Measurements from ENCODE around the gene SACM1L.
"Not testable (repeated sequence)": the region's sequence is repeated elsewhere in the genome, so short reads cannot be mapped to it uniquely, and the experiment has no call there.

The SACM1L gene

DNA sequence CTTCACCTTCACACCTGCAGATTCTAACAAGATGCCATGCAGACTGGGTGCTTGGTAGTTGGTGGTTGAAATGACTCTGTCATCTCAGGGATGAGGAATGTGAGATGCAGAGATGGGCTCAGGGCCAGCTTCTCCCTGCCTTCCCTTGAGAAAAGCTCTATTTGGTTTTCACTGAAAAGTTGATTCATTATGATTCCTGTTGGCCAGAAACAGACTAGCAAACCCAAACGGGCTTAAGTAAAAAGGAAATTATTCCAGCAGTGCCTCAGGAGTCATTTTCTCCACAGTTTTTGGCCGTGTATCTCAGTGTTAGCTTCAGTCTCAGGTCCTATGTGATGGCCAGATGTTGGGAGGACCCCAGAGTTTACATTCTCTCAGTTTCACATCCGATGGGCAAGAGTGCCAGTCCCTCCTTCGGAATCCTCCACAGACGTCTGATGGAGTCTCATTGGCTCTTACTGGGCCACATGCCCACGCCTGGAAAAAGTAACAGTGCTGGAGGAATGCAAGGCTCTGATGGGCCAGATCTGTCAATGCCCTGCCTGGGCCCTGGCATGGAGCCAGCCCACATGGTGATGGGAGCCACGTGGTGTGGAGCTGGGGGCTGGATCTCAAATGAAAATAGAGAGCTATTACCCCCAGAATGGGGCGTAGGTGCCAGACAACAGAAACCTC lies 22.3 kb upstream of the SACM1L start:
- no peak for DNase-seq (ENCODE audit: low read depth in 2 of 3, low spot score in 1 of 3)

DNA sequence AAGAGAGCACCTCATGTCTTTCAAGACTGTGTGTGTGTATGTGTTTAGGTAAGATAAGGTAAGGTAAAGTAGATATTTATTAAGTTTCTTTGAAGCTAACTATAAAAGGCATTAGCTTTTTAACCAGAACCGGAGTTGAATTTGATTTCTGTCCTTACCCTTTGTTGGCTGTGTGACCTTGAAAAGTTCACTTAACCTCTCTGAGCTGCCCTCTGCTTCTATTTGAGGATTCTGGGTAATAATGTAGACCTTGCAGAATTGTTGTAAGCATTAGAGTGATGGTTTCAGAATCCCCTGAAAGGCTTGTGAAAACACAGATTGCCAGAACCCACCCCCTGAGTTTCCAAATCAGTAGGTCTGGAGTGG lies 21.6 kb upstream of the SACM1L start:
- DNase-seq (ENCODE audit: low read depth in 2 of 3, low spot score in 1 of 3), result no peak

DNA sequence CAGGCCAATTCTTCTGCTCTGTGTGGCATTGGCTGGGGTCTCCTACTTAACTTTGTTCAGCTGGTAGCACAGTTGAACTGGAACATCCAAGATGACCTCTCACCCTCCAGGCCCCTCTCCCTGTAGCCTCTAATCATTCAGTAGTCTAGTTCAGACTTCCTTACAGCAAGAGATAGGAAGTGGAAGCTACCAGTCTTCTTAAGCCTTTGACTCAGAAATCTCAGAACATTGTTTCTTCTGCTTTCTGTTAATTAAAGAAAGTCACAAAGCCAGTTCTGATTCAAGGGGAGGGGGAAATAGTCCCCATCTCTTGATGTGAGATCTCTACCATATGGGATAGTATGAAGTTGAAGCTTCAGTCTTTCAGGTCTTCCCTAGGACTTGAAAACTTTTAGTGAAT lies 18.8 kb upstream of the SACM1L start:
- no peak for DNase-seq (ENCODE audit: low read depth in 2 of 3, low spot score in 1 of 3)

DNA sequence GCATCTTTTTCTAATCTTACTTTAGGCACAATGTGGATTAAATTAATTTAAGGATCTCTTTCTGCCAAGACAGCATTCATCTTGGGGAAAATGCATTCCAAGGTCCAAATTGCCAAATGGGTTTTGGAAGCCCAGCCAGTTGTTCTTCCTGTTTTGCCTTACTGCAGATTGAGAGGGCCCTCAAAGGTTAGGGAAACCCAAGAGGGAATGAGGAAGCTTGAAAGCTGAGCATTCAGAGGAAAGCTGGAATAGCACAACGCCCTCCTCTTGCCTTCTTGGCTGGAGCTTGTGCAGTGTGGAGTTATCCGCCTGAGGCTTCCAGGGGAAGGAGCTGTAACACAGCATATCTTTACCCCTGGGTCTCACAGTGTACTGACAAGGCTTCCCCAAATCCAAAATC lies 18.2 kb upstream of the SACM1L start:
- DNase-seq (ENCODE audit: low read depth in 2 of 3, low spot score in 1 of 3), result no peak

DNA sequence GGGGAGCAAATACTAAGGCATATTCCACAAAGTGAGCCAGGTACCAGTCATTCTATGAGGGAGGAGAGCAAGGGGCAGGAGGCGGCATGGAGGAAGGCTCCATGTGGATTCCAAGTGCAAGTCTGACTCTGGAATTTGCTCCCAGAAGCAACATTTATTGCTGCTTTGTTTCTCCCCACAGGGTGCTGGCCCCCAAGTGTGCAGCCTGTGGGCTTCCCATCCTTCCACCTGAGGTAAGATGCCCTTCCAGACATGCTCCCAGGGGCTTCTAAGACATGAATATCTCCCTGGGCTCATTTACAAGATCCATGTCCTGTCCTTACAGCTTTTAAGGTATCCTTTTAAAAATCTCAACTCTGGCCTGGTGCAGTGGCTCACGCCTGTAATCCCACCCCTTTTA lies 15.9 kb upstream of the SACM1L start:
- no peak for DNase-seq (ENCODE audit: low read depth in 2 of 3, low spot score in 1 of 3)

GRCh38 chr3:45676325-45677032 lies 12.7 kb upstream of the SACM1L start:
- no peak for DNase-seq (ENCODE audit: low read depth in 2 of 3, low spot score in 1 of 3)

DNA sequence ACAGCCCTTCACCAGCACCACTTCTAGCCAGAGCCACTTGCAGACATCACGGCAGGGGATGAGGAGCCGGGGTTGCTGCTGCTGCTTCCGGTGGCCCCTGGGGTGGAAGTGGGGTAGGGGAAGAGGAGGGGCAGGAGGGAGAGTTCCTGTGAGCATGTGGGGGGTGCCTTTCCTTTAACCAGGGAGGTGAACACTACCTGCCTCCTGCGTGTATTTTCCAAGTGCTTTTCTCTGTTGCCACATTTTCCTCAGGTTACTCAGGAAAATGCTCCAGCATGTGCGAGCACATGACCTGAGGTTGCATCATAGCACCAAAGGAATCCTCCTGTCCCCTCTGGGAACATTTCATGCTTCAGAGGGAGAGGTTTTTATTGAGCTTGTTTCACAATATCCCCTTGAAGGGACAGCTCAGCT lies 12.2 kb upstream of the SACM1L start:
- DNase-seq (ENCODE audit: low read depth in 2 of 3, low spot score in 1 of 3), result no peak

DNA sequence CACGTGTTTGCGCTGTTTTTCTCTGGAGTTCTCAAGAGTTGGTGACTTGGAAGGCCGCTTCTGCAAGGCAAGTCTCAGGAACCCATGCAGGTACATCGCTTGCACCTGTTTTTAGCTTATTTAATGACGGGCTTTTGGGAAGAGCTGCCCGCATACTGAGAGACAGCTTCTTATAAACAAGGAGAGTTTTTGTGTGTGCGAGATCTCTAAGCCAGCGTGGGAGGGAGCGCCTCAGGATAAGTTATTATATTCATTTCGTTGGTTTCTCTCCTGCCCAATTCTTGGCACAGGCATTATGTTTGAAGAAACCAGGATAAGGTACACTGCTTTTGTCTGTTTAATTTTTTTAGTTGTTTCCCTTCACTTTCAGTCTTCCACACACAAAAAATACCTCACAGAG lies 11.4 kb upstream of the SACM1L start:
- no peak for DNase-seq (ENCODE audit: low read depth in 2 of 3, low spot score in 1 of 3)

- DNase-seq (ENCODE audit: low read depth in 2 of 3, low spot score in 1 of 3), result no peak
These were observed 9.4 kb upstream of the SACM1L start for GRCh38 chr3:45679805-45680204.

DNA sequence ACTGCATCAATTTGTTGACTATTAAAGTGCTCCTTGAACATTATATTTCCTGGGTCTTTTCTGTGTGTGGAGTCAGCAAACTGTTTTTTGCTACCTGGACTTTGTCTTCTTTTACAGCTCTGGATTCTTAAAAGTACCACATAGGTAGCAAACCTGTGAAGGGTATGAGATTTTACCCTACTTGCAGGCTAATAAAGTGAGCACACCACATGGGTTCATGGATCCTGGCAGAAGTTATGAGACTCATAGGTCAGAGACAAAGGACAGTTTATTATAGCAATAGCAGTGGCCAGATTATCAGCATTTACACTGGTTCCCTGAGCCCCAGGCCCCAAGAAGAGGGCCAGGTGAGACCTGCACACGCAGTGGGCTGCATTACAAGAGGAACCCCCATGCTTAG lies 8.0 kb upstream of the SACM1L start:
- DNase-seq (ENCODE audit: low read depth in 2 of 3, low spot score in 1 of 3), result no peak

DNA sequence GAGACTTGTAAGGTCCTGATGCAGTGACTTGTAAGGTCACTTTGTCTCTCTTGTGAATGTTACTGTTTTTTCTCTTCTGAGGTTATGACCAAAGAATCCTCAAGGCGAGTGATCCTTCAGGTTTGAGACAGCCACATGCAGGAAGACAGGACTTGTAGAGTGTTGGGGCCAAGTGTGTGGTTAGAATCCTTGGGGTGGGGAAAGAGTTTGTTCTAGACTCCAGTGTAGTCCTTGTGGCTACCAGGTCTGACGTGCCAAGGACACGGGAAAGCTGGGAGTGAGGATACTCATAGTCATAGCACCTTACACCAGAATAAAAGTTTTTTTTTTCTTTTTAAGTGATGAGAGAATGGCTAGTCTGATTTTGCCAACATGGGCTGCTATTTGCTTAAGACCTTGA lies 7.3 kb upstream of the SACM1L start:
- DNase-seq (ENCODE audit: low read depth in 2 of 3, low spot score in 1 of 3), result no peak

DNA sequence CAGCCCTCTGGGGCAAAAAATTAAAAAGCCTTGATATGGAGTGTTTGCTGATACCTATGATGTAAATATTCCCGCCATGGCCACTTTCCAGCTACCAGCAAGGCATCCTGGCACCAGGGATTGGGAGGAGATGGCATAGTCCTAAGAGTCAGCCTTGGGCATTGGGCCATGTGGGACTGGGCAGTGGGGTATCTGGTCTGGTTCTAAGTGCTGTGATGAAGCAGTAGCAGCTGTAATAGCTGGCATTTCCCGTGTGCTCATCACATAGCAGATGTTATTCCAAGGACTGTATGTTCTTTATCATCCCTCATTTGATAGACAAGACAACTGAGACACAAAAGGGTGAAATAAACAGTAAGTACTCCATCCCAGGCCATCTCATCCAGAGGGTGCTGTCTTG lies 6.9 kb upstream of the SACM1L start:
- no peak for DNase-seq (ENCODE audit: low read depth in 2 of 3, low spot score in 1 of 3)

DNA sequence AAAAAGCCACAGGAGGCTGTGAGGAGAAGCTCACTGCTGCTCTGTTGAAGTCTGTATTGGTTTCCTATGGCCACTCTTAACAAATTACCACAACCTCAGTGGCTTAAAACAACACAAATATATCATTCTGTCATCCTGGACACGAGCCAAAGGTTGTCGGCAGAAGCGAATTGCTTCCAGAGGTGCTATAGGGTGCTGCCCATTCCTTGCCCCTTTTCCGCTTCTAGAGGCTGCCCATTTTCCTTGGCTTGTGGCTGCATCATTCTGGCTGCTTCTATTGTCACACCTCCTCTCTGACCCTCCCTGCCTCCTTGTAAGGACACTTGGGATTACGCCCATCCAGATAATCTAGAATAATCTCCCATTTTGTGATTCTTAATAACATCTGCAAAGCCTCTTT lies 6.4 kb upstream of the SACM1L start:
- no peak for DNase-seq (ENCODE audit: low read depth in 2 of 3, low spot score in 1 of 3)

GRCh38 chr3:45683417-45684326 lies 5.5 kb upstream of the SACM1L start:
- DNase-seq (ENCODE audit: low read depth in 2 of 3, low spot score in 1 of 3), result no peak

DNA sequence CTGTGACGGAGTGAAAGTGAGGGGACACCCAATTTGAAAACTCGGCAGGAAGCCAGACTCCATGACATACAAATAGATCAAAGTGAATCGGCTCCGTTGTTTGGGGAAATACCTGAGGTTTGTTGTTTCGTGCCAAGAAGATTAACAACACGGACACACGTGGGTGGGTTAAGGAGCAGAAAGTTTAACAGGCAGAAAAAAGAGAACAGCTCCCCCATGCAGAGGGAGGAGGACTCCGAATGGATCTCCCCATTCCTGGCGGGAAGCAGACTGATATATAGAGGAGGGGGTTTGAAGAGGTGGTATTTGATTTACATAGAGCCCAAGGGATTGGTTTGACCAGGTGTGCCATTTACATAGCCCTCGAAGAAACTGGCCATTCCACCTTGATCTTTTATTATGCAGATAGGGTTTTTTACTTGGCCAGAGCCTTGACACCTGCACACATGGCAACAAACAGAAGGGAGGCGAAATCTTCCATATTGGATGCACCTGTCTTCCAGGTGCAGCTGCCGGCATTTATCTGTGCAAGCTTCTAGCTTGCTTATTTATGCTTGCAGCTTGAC lies 4.8 kb upstream of the SACM1L start:
- no peak for DNase-seq (ENCODE audit: low read depth in 2 of 3, low spot score in 1 of 3)

GRCh38 chr3:45685722-45686121 lies 3.5 kb upstream of the SACM1L start:
- DNase-seq (ENCODE audit: low read depth in 2 of 3, low spot score in 1 of 3), result not testable (repeated sequence)

DNA sequence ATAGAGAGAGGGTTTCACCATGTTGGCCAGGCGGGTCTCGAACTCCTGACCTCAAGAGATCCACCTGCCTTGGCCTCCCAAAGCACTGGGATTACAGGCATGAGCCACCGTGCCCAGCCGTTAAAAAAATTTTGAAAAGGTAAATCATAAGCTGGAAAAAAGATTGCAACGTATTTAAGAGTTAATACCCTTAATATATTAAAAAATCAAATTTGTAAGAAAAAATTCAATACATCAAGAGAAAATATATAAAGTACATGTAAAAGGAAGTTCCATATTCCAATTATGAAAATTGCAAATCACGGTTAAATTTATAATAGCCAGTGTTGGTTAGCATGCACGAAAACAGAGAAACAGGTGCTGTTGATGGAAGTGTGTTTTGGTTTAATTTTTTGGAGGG lies 2.3 kb upstream of the SACM1L start:
- no peak for DNase-seq (ENCODE audit: low read depth in 2 of 3, low spot score in 1 of 3)

DNA sequence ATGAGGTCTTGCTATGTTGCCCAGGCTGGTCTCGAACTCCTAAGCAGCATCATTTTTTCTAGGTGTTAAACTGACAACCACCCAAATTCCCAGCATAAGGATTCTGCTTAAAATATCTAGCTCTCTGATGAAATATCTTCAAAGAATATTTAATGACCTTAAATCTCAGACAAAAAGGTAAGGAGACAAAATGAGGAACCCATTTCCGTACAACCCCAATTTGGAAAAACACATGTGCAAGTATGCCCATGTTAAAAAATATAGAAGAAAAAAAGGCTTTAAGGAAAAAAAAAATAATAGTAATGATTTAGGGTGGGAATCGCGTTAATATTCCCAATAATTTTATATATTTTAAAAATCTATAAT lies 1.4 kb upstream of the SACM1L start:
- no peak for DNase-seq (ENCODE audit: low read depth in 2 of 3, low spot score in 1 of 3)

DNA sequence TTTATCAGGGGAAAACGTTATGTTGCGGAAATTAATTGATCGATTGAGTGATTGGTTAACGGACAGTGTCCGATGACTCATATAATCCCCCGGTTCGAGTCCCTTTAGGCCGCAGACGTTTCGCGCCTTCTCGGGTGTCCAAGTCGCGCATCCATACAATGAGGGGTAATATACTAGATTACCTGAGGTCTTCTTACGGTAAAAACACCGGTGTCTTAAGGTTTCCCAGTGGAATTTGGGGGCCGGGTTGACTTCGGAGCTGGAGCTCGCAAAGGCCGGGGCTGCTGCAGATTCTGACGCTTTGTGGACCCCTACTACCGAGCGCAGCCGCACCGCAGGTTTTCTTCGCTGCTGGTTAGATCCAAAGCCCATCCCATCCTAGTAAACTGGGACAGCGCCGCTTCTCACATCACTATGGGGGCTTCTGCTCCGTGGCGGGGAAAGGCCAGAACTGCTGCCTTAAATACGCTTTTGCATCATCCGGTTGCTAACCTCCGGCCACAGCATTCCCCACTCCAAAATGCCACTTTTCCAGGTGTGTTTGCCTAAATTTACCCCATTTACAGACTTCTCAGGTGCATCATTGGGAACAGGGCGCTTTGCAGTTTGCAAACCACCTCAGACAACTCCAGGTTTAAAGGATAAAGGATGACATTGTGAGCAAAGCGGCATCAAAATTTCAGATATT lies 858 bp upstream of the SACM1L start:
- DNase-seq (ENCODE audit: low read depth in 2 of 3, low spot score in 1 of 3), result no peak

- DNase-seq (ENCODE audit: low read depth in 2 of 3, low spot score in 1 of 3), result no peak
These were observed 570 bp downstream of the SACM1L start for GRCh38 chr3:45689787-45690145.

GRCh38 chr3:45690336-45691035 lies 1.3 kb downstream of the SACM1L start:
- DNase-seq (ENCODE audit: low read depth in 2 of 3, low spot score in 1 of 3), result no peak

Measured in stimulated activated CD4-positive, alpha-beta T cell treated with anti-CD3 and anti-CD28 coated beads, Interleukin-12 subunit alpha, Interleukin-12 subunit beta, amount 100 ng/mL, for 48 hours (primary cell).